Brain pericyte (primary cell): Measurements from ENCODE around the gene KMT2C.

Experiments
- DNase-seq: peaks from one replicate; pipeline ENCODE4 v3.0.0-alpha.2; 2012; ENCODE audit warnings: low read depth, low spot score

Gene KMT2C

DNA sequence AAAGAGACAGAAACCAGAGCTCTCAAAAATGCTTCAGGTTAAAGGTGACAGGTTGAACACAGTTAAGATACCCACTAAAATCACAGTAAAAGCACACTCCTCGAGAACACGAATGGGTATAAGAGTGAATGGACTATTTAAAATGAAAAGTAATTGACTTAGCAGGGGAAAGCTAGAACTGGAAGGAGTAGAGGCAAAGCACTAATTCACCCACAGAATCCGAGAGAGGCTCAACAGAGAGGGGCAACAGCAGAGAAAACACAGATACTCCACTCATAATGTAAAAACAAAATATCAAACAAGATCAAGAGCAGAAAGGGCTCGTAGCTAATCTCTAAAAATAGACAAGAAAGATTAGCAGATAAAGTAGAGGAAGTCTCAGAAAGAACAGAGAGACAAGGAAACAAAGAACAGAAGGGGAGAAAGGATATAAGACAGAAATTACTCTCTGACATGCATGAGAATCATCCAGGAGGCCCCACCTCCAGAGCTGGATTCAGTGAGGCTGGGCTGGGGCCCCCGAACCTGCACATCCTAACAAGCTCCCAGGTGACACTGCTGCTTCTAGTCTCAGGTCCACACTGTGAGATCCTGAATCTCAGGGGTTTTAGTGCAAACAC is 292.7 kb downstream of the KMT2C start:
- DNase-seq: no peak

DNA sequence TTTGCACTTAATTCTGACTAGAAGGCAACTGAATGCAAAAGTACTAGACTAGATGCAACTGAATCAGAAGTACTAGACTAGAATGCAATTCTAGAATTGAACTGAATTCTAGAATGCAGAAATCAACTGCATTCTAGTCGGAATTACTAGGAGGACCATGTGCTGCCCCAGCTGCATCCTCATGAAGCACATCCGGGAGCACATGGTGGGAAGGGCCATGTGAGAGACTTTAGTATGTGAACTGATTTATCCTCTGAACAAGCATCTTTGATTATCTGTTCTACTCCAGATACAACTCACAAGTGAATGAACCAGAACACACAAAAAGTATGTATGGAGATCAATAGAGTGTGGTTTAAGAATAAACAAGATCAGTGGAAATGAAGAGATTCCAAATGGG is 295.2 kb downstream of the KMT2C start:
- no peak for DNase-seq

DNA sequence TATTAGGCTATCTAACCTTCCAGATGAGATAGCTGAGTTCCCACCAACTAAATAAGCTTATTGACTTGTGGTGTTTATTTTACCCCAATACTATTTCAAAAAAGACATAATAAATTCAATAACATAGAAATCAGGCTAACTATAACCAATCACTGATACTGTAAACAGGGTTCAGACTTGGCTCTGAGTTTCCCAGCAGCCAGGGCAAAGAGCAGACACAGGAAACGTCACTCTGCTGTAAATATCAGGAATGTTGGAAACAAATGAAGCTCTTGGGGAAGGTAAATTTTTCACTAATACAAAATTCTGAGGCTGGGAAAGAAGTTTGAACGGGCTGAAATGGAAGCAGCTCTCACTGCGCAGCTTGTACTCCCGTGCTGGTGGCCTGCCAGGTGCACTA is 295.7 kb downstream of the KMT2C start:
- DNase-seq: no peak

DNA sequence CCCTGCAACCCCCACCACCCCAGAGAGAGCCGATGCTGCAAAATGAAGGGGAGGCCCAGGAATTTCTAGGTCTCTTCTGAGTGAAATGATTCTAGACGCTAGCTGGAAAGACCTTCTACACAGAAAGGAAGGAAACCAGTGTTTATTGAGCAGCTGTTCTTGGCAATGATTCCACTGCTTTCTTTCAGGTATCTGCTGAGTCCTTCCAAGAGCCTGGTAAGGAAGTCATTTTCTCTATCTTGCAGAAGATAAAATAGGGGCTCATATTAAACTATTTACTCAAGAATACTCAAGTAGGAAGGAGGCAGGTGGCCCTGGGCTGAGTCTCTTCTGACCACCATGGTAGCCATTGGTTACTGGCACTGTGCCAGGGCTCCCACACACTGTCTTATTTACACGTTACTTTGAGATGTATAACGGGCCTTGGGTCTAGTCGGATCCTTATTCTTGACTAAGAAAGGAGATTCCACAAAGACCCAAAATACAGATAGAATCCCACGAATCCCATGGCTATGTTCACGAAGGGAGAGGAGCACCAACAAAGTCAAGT is 298.3 kb downstream of the KMT2C start:
- DNase-seq: no peak

DNA sequence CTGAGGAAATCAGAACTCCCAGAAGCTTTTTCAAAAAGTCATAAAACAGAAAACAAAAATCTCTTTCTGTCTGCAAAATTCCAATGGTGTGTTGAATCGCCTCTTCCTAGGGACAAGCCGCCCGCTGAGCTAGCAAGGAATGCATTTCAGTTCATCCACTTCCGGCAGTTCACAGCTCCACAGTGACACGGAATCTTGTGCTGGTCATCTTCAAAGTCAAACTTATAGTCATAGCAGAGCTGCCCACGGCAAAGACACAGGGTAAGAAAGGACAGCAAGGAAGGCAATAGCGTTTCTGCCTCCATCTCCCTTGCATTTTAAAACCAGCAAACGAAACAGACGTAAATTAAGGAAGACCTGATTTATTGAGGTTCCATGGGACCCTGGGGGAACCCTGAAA is 299.1 kb downstream of the KMT2C start:
- peak; percentile 13 for DNase-seq

DNA sequence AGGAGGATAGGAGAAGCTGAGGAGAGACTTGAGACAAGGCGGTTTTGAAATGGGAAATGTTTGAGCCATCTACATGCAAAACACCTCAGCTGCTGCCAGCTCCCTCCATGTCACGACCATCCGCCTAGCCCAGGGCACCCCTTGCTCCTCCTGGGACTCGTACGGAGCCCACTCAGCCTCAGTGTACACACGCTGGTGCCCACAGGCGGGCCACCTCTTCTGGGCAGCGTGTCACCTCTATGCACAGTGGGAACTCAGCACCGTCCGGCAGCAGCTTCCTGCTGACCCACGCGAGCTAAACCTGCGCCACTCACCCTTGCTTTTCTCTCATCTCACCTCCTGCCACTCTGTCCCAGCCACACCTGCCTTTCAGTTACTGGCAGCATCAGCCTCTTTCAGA is 302.0 kb downstream of the KMT2C start:
- DNase-seq: no peak

DNA sequence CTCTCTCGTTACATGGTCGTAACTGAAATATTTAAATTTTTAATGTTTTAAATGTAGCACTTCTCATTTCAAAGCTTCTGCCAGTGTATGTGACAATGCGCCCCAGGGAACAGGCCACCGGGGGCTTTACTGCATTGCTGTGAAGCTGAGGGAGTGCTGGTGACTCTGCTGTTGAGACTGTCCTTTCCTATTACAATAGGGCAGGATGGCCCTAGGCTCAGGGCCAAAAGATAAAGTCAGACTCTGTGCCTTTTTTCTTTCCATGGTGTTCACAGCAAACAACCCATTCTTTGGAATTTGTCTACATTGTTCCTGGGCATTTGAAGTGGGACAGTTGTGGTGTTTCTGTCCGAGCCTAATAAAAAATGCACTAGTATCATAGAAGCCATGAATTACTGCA is 303.0 kb downstream of the KMT2C start:
- no peak for DNase-seq

DNA sequence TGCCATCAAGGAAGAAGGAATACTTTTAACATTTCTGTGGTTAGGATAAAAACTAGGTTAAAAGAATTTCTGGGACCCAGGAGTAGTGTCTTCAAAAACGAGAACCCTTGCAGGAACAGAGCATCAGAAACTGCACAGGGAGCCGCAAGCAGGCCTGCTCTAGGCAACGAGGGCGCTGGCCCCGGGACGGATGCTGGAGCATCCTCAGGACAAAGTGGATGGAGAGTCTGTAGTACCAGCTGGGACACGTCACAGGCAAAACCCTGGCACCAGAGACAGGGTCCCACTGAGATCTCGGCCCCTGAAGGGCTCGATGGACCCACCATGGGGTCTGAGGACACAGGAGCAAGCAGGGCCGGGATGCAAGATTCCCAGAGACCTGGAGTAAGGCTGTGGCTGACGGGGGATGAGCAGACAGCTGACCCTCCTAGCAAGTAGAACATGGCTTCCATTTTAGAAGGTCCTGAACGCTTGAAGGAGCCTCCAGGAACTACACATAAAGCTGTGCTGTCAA is 303.8 kb downstream of the KMT2C start:
- no peak for DNase-seq

DNA sequence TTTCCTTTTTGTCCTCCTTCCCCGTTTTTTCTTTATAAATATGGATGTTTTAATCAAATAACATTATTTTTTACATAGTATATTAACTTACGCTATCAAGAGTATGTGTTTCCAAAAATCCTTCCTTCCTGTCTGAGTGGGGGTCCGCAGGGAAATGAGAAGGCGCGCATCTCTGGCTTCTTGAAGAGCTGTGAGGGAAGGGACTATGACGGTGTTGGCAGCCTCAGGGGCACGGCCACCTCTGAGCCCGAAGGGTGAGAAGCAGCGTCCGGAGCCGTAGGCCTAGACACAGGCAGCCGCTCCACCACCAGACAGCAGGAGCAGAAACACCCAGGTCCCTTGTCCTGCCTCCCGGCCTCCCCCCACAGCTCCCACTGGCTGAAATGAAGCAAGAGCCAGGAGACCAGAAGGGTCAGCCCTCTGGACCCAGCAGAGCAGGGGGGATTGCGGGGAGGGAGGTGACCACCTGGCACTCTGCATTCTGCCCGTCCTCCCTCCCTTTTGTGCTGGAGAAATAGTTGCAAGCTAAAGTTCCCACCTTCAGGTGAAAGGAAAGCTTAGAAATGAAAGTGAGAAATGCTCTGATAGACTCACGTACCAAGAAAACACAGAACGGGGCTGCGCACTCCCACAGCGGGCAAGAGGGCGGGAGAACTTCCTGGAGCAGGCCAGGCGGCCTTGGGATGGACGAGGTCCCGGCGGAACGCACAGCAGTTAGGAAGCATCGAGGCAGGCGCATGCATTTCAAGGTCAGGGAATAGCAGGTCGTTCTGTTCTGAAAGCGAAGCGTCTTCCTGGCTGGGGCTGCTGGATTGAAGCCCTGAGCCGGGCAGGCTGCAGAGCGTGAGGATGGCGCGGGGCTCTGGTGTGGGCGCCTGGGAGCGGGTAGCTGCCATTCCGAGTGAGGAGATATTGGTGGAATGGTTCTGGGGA is 304.9 kb downstream of the KMT2C start:
- DNase-seq: no peak

DNA sequence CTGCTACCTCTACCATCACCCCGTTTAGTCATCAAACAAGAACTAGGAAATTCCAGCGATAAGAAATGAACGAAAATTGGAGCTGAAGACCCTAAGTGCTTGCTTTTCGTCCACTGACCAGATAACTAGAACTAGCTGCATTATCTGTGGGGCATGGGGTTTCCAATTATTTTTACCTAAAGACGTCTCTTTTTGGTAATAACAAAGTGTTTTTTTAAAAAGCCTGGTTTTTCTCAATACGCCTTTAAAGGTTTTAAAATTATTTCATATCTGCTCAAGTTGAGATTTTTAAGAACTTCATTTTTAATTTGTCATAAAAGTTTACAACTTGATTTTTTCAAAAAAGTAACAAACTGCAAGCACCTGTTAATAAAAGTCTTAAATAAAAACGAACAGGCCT is 306.1 kb downstream of the KMT2C start:
- no peak for DNase-seq

DNA sequence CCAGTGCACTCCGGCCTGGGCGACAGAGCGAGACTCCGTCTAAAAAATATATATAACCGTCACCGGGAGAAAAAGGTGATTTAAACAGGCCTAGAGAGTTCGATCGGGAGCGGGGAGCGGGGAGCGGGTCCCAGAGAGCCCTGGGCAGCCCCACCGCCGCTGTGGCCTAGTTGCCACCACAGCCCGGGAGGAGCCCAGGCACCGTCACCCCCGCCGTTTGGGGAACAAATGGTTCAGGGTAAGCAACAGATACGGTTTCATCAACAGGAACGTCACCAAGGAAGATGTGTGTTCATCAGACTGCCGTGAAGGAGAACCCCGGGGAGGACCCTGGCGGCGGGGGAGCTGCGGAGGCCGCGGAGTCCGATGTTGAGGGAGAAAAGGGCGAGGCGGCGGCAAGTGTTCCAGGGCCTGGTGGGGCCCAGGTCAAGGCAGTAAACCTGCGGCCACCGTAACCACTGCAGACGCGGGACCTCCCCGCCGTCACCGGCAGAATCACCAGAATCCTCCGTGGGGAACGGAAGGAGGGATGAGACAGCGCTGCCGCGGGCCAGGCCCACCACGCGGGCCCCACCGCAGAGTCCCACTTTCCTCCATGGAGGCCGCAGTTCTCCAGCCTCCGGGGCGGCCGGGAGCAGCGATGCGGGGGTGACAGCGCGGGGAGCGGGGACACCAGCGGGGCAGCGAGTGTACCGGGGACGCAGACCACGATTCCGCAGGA is 306.9 kb downstream of the KMT2C start:
- no peak for DNase-seq

DNA sequence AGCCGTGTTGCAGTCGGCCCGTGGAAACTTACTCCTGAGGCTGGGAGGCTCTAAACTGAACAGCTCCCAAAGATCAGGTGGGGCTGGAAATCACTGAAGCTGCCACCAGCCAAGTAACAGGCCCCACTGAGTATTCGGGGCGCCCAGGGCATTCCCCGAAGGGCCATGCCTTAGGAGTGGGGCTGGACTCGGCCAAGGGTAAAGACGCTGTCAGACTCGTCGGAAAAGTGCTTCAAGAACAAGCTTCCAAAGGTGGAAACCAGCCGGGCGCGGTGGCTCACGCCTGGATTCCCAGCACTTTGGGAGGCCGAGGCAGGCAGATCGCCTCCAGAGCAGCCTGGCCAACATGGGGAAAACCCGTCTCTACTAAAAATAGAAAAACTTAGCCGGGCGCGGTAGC is 307.6 kb downstream of the KMT2C start:
- DNase-seq: no peak

DNA sequence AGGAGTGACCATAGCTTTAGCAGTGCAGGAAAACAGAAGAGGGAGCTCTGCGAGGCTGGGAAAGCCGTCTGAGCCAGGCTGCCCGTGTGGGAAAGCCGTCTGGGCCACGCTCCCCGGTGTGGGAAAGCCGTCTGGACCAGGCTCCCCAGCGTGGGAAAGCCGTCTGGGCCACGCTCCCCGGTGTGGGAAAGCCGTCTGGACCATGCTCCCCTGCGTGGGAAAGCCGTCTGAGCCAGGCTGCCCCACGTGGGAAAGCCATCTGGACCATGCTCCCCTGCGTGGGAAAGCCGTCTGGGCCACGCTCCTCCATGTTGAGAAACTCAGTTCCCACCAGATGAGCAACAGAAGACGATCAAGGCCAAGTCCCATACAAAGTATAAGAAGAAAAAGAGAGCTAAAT is 308.6 kb downstream of the KMT2C start:
- no peak for DNase-seq

DNA sequence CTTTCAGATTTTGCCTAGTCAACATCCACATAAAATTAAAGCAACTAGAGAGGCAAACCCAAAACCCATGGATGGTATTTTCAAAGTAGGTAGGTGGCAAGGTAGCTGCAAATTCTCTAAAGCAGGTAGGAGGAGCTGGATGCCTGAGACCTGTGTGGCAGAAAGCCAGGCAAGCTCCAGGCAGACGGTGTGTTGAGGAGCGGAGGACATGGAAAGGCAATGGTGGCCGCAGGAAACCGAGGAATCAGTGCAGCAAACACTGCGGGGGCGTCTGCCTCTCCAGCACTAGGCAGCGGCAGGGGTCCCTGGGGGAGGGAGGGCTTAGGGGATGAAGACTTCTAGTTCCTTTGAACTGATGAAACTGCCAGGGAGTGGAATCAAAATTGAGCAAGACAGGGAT is 309.1 kb downstream of the KMT2C start:
- DNase-seq: no peak

DNA sequence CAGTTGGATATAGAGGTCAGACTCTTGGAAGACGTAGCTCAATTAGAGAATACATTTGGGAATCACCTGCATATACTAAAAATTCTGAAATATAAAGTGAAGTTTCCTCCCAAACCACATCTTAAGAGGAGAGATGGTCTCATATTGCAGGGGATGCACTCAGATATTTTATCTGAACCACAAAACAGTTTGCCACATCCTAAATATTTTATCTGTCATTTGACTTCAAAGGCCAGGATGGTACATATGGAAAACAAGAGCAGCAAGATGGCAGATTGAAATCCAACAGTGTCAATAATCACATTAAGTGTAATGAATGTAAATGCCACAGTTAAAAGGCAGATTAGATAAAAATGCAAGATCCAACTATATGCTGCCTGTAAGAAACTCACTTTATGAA is 313.3 kb downstream of the KMT2C start:
- no peak for DNase-seq

DNA sequence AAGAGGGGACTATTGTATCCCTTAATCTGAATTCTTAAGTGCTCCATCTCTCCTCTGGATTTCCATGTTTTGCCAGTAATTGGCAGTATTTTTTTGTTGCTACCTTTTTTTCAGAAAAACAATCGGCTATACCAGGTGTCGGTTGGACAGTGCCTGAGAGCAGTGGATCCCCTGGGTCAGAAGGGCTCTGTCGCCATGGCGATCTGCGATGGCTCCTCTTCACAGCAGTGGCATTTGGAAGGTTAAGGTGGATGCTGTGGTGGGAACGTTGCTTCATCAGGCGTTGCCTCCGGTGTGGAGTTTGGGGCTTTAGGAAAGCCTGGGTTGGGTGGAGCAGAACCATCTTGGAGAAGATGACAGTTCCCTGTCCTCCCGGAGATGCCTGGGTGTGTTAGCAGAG is 314.4 kb downstream of the KMT2C start:
- DNase-seq: no peak

DNA sequence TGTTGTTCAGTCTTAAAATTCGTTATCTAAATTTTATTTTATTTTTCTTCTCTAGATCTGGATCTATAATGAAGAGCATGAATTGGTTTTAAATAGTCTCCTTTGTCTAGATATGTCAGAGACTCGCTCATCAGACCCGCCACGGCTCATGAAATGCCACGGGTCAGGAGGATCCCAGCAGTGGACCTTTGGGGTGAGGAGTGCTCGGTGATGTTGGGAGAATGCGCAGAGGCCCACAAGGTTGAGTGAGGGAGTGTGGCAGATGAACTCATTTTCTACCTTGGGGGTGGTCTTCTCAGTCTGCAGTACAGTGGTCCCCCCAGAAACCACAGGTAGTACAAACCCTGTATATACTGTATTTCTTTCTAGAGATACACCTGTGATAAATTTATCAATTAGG is 315.0 kb downstream of the KMT2C start:
- DNase-seq: no peak

DNA sequence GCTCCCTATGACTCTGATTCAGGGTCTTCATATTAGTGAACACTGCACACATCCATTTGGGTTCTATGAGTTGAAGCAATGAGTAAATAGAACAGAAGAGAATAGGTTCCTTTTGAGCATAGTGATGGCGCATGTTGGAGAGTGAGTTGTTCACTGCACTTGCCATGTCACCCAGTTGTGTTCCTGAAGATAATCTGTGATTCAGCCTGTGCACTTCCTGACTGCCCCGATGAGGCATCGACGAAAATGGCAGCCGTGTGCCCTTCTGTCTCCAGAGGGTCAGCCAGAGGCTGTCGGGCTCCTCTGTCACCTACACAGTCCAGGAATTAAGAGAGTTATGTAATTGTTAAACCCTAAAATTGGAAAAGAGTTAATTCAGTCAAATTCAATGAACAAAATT is 315.6 kb downstream of the KMT2C start:
- no peak for DNase-seq

DNA sequence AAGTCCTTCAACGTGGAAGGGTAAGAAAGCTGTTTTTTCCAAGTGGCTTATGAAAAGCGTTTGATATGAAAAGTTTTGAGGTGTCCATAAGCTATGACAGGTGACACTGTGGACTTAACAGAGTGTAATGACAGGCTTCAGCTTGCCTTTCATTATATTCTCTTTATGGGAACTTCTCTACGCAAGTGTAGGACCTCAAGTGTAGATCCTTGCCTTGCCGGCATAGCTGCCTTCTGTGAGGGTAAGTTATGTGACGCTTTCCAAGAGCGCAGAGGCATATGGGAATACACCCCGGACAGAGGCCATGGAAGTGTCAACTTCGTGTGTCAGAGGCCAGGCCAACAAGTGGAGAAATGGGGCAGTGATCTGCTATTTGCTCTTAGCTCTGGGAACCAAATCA is 318.4 kb downstream of the KMT2C start:
- DNase-seq: no peak

DNA sequence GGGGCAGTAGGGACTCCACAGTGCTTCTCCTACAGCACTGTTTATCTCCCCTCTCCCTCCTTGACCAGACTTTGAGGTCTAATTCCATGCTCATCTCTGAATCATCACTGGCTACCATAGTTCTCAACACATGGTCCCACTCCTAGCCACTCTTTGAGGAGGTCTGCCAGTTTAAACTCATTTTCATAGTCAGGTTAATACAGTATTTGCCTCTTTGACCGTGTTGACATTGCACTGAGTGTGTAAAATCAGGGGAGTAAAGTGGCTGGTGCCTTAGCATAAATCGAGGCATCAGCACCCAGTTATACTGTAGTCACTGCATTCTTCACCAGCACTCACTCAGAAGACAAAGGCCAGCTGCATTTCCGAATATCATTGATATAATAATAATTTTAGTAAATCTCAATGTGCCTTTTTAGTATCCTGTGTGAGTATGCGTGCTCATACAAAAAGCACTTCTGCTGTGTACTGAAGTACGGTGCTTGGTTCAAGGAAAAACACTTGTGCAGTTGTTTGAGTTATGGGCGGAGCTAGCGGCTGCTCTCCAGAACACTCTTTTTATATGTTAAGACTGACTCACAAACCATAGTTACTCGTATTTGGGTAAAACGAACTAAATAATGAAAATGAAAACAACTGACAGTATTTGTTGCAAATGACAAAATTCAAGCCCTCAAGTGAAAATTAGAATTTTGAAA is 320.6 kb downstream of the KMT2C start:
- no peak for DNase-seq

DNA sequence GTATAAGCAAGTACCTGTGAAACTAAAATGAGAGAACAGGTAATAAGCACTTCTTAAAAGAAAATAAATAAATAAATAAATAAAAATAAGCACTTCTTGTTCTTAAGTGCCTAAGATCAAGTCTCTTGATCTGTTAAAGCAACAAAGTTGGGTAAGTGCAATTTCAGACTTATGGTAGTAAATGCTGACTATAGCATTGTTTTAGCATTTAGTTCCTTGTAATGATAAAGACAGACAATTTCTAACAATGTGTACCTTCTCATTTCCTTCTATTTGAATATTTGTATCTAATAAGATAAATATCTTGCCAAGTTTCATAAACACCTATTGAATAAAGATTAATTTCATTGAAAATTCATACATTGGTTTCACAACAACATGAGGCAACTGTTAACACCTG is 323.0 kb downstream of the KMT2C start:
- DNase-seq: no peak

DNA sequence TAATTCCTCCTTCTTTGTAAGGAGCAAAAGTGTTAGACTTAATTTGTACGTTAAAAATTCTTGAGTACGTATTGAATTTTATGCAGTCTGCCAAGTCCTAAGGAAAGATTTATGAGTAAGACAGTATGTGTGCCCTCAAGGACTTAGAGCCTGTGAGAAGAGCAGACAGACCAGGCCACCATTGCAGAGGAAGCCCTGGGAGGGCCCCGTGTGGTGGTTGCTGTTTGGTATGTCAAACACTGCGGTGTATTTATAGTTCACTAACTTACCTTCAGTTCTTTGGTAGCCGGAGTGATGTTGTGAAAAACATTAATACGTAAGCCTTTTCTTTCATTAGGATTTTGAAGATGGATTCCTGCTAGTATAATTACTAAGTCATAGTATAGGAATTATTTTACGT is 327.4 kb downstream of the KMT2C start:
- DNase-seq: no peak
